SJCRH30 (cell line): ENCODE data around the gene NHP2. TPM values are rescaled to one million over a fixed set of nuclear protein-coding genes. Genes with fewer than 3 reads are reported as not detected.
A peak's percentile ranks its signal among the peaks of the same experiment; 100 is the strongest.

Source experiments
- DNase-seq, 2 experiments: peaks; one replicate each; pipeline ENCODE4 v3.0.0-alpha.2; 2015 to 2020
- H3K27ac ChIP-seq: fragments of 250-450 bp; sonication (Bioruptor Pico); 2 replicates; pipeline ENCODE4 v1.5.1; 2020; ENCODE audit warnings: mild to moderate bottlenecking, moderate library complexity
- H3K27me3 ChIP-seq: fragments of 250-450 bp; sonication (Bioruptor Pico); 2 replicates; pipeline ENCODE4 v1.5.1; 2020; ENCODE audit warnings: mild to moderate bottlenecking, moderate library complexity
- H3K36me3 ChIP-seq: fragments of 250-450 bp; sonication (Bioruptor Pico); 2 replicates; pipeline ENCODE4 v1.5.1; 2020; ENCODE audit warnings: mild to moderate bottlenecking, moderate library complexity
- H3K4me1 ChIP-seq: fragments of 250-450 bp; sonication (Bioruptor Pico); 2 replicates; pipeline ENCODE4 v1.5.1; 2020; ENCODE audit warnings: mild to moderate bottlenecking, moderate library complexity
- H3K4me3 ChIP-seq: fragments of 250-450 bp; sonication (Bioruptor Pico); 2 replicates; pipeline ENCODE4 v1.5.1; 2020; ENCODE audit warnings: mild to moderate bottlenecking, moderate library complexity
- H3K9me3 ChIP-seq: fragments of 250-450 bp; sonication (Bioruptor Pico); replicated peaks from 2 replicates; pipeline ENCODE4 v1.5.1; 2020; ENCODE audit warnings: mild to moderate bottlenecking, moderate library complexity
- total RNA-seq: library from RNA; depleted of rRNA; stranded (reverse); fragments of >200 nt; shearing (Covaris generic); gene quantifications from 2 replicates; pipeline ENCODE4 v1.2.3, GENCODE V29; 2014

The NHP2 gene
- total RNA-seq, 1 experiment from 2014 or later: 277 TPM

GRCh38 chr5:178152491-178153444 is 917 bp downstream of the NHP2 start:
- no peaks in the 10 kb centered on the region for H3K4me1 ChIP-seq
- no peaks in the 10 kb centered on the region for H3K27me3 ChIP-seq
- no peak for DNase-seq
- H3K27ac ChIP-seq: peak overlapping the region; percentile 43
- peak overlapping the region; percentile 77 for H3K4me3 ChIP-seq
- peaks cover 42% of the 10 kb centered on the region for H3K36me3 ChIP-seq
- no peaks in the 10 kb centered on the region for H3K9me3 ChIP-seq

GRCh38 chr5:178150977-178151734 is 2.5 kb downstream of the NHP2 start:
- no peak for DNase-seq
- no peak overlapping the region for H3K4me3 ChIP-seq
- no peaks in the 10 kb centered on the region for H3K27me3 ChIP-seq
- peaks cover 54% of the 10 kb centered on the region for H3K36me3 ChIP-seq
- no peak overlapping the region for H3K27ac ChIP-seq
- H3K4me1 ChIP-seq: peaks cover under 1% of the 10 kb centered on the region; the same call in 1 of the 2 replicates
- no peaks in the 10 kb centered on the region for H3K9me3 ChIP-seq

DNA sequence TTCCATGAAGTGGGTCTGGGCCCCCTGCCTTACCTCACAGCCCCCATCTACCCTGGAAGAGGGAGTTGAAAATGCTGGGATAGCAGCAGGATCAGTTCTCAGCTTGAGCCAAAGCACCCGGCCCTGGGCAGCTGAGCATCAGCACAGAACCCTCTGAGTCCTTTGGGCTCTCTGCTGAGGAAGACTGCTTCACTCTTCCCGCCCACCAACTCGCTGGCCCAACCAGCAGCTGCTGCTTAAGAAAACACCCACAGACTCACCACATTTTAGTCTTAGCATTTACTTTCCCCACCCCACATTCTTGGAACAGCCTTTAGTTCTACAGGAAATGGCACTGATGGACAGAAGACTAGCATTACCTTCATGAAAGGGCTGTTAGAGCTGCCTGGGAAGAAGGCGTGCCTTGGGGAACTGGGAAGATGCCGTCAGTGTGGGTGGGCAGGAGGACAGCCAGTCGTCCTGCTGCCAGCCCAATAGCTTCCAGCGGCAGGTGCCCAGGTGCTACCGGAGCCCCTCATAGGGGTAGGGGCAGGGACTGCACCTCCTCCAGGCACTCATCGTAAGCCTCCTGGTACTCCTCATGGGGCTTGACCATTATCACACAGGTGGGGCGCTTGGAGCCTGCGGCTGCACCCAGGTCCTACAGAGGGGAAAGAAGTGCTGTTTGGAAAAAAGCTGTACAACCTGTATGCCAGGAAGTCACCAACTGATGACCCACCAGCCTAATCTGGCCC is 4.3 kb downstream of the NHP2 start:
- no peak overlapping the region for H3K27ac ChIP-seq
- no peak for DNase-seq
- H3K9me3 ChIP-seq: no peaks in the 10 kb centered on the region
- H3K27me3 ChIP-seq: no peaks in the 10 kb centered on the region
- peaks cover 64% of the 10 kb centered on the region for H3K36me3 ChIP-seq
- H3K4me3 ChIP-seq: no peak overlapping the region
- peaks cover 12% of the 10 kb centered on the region for H3K4me1 ChIP-seq

DNA sequence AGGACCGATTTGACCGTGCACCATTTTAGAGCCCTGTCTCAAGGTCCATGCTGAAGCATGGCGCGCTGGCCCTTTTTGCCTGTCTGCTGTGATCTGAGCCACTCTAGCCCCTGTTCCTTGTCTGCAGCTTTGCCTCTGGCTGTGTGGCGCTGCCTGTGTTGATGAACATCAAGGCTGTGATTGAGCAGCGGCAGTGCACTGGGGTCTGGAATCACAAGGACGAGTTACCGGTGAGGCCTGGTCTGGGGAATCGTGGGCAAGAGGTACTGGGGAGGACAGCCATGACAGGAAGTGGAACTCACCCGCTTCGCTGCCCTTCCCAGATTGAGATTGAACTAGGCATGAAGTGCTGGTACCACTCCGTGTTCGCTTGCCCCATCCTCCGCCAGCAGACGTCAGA is 6.3 kb downstream of the NHP2 start:
- Histone ChIP-seq H3K36me3 (peaks cover 65% of the 10 kb centered on the region), H3K4me1 (peaks cover 25% of the 10 kb centered on the region), H3K27me3 (no peaks in the 10 kb centered on the region), H3K4me3 (no peak overlapping the region), H3K27ac (no peak overlapping the region), H3K9me3 (no peaks in the 10 kb centered on the region)
- DNase-seq: no peak

GRCh38 chr5:178145965-178146820 is 7.5 kb downstream of the NHP2 start:
- Histone ChIP-seq H3K27me3 (no peaks in the 10 kb centered on the region), H3K9me3 (no peaks in the 10 kb centered on the region), H3K4me3 (no peak overlapping the region), H3K4me1 (peaks cover 25% of the 10 kb centered on the region), H3K36me3 (peaks cover 65% of the 10 kb centered on the region), H3K27ac (no peak overlapping the region)
- DNase-seq: peak; percentile 66 to 70

- H3K9me3 ChIP-seq: no peaks in the 10 kb centered on the region
- H3K27ac ChIP-seq: peak overlapping the region; percentile 71
- H3K27me3 ChIP-seq: no peaks in the 10 kb centered on the region
- peaks cover 25% of the 10 kb centered on the region for H3K4me1 ChIP-seq
- peaks cover 50% of the 10 kb centered on the region for H3K36me3 ChIP-seq
- H3K4me3 ChIP-seq: no peak overlapping the region
- peak; percentile 95 to 96 for DNase-seq
Observed at GRCh38 chr5:178143901-178144300, 9.8 kb downstream of the NHP2 start.

- Histone ChIP-seq H3K9me3 (no peaks in the 10 kb centered on the region), H3K27ac (peak overlapping the region; percentile 71), H3K4me3 (no peak overlapping the region), H3K27me3 (no peaks in the 10 kb centered on the region), H3K4me1 (peaks cover 25% of the 10 kb centered on the region), H3K36me3 (peaks cover 47% of the 10 kb centered on the region)
- no peak for DNase-seq
Observed at GRCh38 chr5:178143246-178143645, 10.4 kb downstream of the NHP2 start.

DNA sequence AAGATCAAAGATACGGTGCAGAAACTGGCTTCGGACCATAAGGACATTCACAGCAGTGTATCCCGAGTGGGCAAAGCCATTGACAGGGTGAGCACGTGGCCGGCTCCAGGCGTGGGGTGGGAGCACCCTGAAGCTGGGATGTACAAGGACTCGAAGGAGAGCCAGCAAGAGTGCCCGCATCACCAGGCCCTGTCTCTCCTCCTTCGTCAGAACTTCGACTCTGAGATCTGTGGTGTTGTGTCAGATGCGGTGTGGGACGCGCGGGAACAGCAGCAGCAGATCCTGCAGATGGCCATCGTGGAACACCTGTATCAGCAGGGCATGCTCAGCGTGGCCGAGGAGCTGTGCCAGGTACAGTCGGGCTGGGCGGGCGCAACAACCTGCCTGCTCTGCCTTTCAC is 11.0 kb downstream of the NHP2 start:
- Histone ChIP-seq H3K36me3 (peaks cover 42% of the 10 kb centered on the region), H3K27ac (no peak overlapping the region), H3K4me3 (no peak overlapping the region), H3K27me3 (no peaks in the 10 kb centered on the region), H3K4me1 (peaks cover 25% of the 10 kb centered on the region), H3K9me3 (no peaks in the 10 kb centered on the region)
- DNase-seq: no peak

DNA sequence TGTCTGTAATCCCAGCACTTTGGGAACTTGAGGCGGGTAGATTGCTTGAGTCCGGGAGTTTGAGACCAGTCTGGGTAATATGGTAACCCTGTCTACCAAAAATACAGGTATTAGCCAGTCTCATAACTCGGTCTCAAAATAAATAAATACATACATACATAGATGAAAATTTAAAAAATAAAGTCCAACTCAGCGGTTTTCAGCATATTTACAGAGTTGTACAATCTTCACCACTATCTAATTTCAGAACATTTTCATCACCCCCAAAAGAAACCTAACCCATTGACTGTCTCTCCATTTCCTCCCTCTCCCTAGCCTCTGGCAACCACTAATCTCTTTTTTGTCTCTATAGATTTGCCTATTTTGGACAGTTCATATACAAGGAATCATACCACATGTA is 12.1 kb downstream of the NHP2 start:
- peaks cover 25% of the 10 kb centered on the region for H3K4me1 ChIP-seq
- DNase-seq: no peak
- H3K36me3 ChIP-seq: peaks cover 38% of the 10 kb centered on the region
- H3K9me3 ChIP-seq: no peaks in the 10 kb centered on the region
- no peaks in the 10 kb centered on the region for H3K27me3 ChIP-seq
- no peak overlapping the region for H3K27ac ChIP-seq
- H3K4me3 ChIP-seq: no peak overlapping the region

DNA sequence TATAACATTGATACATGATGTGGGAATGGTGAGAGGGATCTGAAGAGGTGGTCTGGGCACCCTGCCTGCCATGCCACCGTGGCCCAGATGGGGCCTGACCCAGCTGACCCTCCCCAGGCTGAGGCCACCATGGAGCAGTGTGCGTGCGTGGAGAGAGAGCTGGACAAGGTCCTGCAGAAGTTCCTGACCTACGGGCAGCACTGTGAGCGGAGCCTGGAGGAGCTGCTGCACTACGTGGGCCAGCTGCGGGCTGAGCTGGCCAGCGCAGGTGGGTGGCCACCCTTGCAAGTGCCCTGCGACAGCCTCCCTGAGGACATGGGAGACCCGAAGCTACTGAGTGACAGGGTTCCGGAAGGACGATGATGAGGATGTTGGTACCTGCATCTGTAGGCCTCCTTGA is 15.7 kb downstream of the NHP2 start:
- no peaks in the 10 kb centered on the region for H3K9me3 ChIP-seq
- H3K27me3 ChIP-seq: no peaks in the 10 kb centered on the region
- no peak for DNase-seq
- peaks cover 22% of the 10 kb centered on the region for H3K36me3 ChIP-seq
- no peak overlapping the region for H3K27ac ChIP-seq
- H3K4me1 ChIP-seq: peaks cover 4% of the 10 kb centered on the region
- H3K4me3 ChIP-seq: no peak overlapping the region

DNA sequence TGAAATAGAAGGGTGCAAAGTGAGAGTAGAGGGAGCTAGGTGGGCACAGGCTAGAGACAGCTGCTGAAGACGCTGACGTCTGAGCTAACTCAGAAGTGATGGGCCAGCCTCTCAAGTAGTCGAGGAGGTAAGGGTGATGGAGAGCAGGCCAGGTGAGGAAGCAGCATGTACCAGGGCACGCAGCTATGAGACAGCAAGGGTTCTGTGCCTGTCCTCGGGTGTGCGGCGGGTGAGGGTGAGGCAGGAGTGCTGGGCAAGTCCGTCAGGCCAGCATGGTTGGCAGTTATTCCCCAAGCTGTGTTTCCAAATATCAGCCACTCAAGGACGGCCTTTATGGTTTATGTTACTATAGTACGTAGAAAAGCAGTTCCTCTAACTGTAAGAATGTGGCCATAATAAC is 16.7 kb downstream of the NHP2 start:
- Histone ChIP-seq H3K27ac (no peak overlapping the region), H3K27me3 (no peaks in the 10 kb centered on the region), H3K4me1 (no peaks in the 10 kb centered on the region), H3K9me3 (no peaks in the 10 kb centered on the region), H3K4me3 (no peak overlapping the region), H3K36me3 (peaks cover 18% of the 10 kb centered on the region)
- no peak for DNase-seq

DNA sequence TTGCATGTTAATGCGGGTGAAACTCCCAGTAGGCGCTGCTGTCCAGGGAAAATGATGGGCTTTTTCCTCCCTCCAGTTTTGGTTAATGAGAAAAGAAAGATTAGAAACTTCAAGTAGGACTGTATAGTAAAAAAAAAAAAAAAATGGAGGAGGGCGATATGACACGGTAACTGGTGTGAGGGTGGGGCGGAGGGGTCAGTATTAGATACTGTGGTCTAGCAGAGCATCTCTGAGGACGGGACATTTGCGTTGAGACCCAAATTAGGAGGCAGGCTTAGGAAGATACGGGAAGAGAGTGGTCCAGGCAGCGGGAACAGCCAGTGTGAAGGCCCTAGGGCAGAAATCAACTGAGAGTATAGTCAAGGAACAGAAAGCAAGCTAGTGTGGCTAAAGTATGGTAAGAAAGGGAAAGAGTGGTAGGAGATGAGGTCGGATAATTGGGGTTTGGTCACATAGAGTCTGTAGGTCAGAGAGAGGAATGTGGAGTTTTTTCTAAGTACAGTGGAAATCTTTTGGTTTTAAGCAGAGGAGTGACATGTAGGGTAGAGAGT is 22.2 kb downstream of the NHP2 start:
- H3K4me1 ChIP-seq: 0 out of 2 replicates have a peak, but pooled peaks cover 4% of the 10 kb centered on the region
- H3K27ac ChIP-seq: peak overlapping the region; percentile 21; the same call in 1 of the 2 replicates
- peak overlapping the region; percentile 65 for H3K4me3 ChIP-seq
- no peaks in the 10 kb centered on the region for H3K9me3 ChIP-seq
- peaks cover 3% of the 10 kb centered on the region; the same call in 1 of the 2 replicates for H3K36me3 ChIP-seq
- no peaks in the 10 kb centered on the region for H3K27me3 ChIP-seq
- no peak for DNase-seq

DNA sequence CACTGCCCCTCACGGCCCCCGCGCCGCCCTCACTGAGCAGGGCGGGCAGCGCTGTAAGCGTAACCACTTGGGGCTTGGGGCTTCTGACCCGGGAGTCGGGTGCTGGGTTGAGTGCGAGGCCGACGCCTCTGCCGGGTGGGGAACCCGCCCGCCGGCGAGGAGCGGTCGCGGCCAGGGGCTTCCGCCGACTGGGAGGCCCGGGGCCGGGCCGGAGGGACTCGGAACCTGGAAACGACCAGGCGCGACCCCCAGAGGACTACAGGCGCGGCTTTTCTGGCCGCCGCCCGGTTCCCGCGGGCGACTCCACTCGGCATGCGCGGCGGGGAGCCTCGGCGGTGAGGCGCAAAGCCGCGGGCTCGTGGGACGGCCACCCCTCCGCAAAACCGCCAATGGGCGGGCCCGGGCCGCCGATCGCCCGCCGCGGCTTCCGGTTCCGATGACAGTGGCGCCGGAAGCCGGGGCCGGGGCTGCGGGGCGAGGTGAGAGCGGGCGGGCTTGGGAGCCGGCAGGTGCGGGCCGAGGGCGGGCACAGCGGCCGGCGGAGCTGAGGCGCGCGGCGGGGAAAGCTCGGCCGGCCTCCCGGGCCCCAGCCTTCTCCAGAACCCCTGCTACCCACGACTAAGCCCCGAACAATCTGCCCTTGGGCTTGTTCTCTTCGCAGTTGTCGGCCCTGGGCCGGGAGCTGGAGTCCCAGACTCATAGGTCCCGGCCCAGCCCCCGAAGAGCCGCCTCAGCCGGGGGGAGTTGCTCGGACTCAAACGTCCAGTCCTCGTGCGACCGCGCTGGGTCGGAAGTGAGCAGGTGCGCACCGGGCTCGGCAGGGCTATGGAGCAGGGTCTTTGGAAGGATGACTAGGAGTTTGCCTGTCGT is 22.9 kb downstream of the NHP2 start, which contains the start of gene RMND5B:
RMND5B (plus strand) TSS at position 439 of the 870 bp plus-strand sequence. CDS start 7,106 bp downstream, outside the sequence.
- Histone ChIP-seq H3K9me3 (no peaks in the 10 kb centered on the region), H3K27me3 (no peaks in the 10 kb centered on the region), H3K36me3 (peaks cover 10% of the 10 kb centered on the region; the same call in 1 of the 2 replicates), H3K27ac (peak within 1 kb of the TSS; percentile 67), H3K4me1 (0 out of 2 replicates have a peak, but pooled peaks cover 4% of the 10 kb centered on the region), H3K4me3 (peak within 1 kb of the TSS; percentile 65)
- DNase-seq: peak; percentile 84 to 87
